Breast epithelium (tissue), 3 donors: ENCODE data around the gene TSHR.

Experiments
- POLR2A ChIP-seq: fragments of 450-650 bp; IDR thresholded peaks from one replicate; pipeline ENCODE4 v1.6.1; 2016; ENCODE audit warnings: antibody characterized with exemption, mild to moderate bottlenecking, moderate library complexity
- TF ChIP-seq, protein P1 (sequence below), 3 donors: fragments of 450-650 bp; IDR thresholded peaks; one replicate each; pipeline ENCODE4 v1.5.1; 2016 to 2017; ENCODE audit warnings: antibody characterized with exemption in 3 of 3, mild to moderate bottlenecking in 3 of 3, moderate library complexity in 3 of 3

DNA sequence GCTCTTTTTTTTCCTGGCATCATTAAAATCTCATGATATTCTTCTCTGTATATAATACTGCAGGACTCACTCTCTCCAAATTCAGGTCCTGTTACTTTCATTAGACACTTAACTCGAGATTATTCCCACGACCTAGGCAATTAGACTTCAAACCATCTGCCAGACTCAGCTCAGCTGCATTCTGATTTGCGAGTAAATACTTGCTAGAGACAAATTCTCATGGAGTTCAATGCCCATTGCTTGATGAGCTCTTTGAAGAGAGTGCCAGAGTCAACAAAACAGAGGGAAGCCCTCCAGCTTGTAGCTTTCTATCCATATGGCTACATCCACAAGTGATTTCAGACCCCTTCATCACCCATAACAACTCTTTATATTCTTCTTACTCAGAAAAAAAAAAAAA, 177.0 kb downstream of the TSHR start:
- no peak for TF ChIP-seq POLR2A
- TF ChIP-seq, protein P1, sequence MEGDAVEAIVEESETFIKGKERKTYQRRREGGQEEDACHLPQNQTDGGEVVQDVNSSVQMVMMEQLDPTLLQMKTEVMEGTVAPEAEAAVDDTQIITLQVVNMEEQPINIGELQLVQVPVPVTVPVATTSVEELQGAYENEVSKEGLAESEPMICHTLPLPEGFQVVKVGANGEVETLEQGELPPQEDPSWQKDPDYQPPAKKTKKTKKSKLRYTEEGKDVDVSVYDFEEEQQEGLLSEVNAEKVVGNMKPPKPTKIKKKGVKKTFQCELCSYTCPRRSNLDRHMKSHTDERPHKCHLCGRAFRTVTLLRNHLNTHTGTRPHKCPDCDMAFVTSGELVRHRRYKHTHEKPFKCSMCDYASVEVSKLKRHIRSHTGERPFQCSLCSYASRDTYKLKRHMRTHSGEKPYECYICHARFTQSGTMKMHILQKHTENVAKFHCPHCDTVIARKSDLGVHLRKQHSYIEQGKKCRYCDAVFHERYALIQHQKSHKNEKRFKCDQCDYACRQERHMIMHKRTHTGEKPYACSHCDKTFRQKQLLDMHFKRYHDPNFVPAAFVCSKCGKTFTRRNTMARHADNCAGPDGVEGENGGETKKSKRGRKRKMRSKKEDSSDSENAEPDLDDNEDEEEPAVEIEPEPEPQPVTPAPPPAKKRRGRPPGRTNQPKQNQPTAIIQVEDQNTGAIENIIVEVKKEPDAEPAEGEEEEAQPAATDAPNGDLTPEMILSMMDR (IDR thresholded peaks at IDR 0.05): no peak
